DOHH2 (cell line): ENCODE results near the gene PRKCE.

Experiments used
- H3F3A ChIP-seq: fragments of 200-600 bp; sonication (generic), shearing (Covaris generic); 2 replicates; pipeline ENCODE4 v1.6.0; 2016; ENCODE audit warnings: antibody characterized with exemption, mild to moderate bottlenecking; ENCODE audit not compliant: control insufficient read depth, insufficient read depth
- H3K27ac ChIP-seq: fragments of 200-600 bp; sonication (generic); 2 replicates; pipeline ENCODE4 v1.5.1; 2014; ENCODE audit warnings: low read depth, mild to moderate bottlenecking, low read length, moderate library complexity
- H3K27me3 ChIP-seq: fragments of 200-600 bp; sonication (generic); 2 replicates; pipeline ENCODE4 v1.6.1; 2014; ENCODE audit warnings: mild to moderate bottlenecking, low read length, mixed read lengths; ENCODE audit not compliant: control insufficient read depth
- H3K36me3 ChIP-seq: fragments of 200-600 bp; sonication (generic); 2 replicates; pipeline ENCODE4 v1.6.1; 2014; ENCODE audit warnings: mild to moderate bottlenecking, low read length, moderate library complexity, mixed read lengths; ENCODE audit not compliant: control insufficient read depth
- H3K4me1 ChIP-seq: fragments of 200-600 bp; sonication (generic); 2 replicates; pipeline ENCODE4 v1.6.1; 2014; ENCODE audit warnings: mild to moderate bottlenecking, low read length, mixed read lengths; ENCODE audit not compliant: control insufficient read depth
- H3K4me2 ChIP-seq: fragments of 200-600 bp; sonication (generic); 2 replicates; pipeline ENCODE4 v1.6.0; 2014; ENCODE audit warnings: mild to moderate bottlenecking, low read length, moderate library complexity
- H3K4me3 ChIP-seq: fragments of 200-600 bp; sonication (generic); 2 replicates; pipeline ENCODE4 v1.5.1; 2014; ENCODE audit warnings: mild to moderate bottlenecking, low read length, mixed read lengths
- H3K79me2 ChIP-seq: fragments of 200-600 bp; sonication (generic); 2 replicates; pipeline ENCODE4 v1.6.1; 2014; ENCODE audit warnings: mild to moderate bottlenecking, low read length, mixed read lengths; ENCODE audit not compliant: control insufficient read depth
- H3K9me2 ChIP-seq: fragments of 200-600 bp; sonication (generic); replicated peaks from 2 replicates; pipeline ENCODE4 v1.6.1; 2014; ENCODE audit warnings: mild to moderate bottlenecking, low read length, mixed read lengths; ENCODE audit not compliant: control insufficient read depth
- H3K9me3 ChIP-seq: fragments of 200-600 bp; sonication (generic); 2 replicates; pipeline ENCODE4 v1.6.1; 2014; ENCODE audit warnings: antibody characterized with exemption, low read length, mixed read lengths; ENCODE audit not compliant: control insufficient read depth, insufficient read depth
- H4K20me1 ChIP-seq: fragments of 200-600 bp; sonication (generic); 2 replicates; pipeline ENCODE4 v1.6.0; 2014; ENCODE audit warnings: low read depth, mild to moderate bottlenecking, antibody characterized with exemption, low read length, moderate library complexity; ENCODE audit not compliant: control insufficient read depth, insufficient read depth
- EZH2phosphoT487 ChIP-seq: fragments of 200-600 bp; sonication (generic); IDR thresholded peaks from 2 replicates; pipeline ENCODE4 v1.6.1; 2017; ENCODE audit warnings: borderline replicate concordance, mild to moderate bottlenecking, antibody characterized with exemption, low read length, moderate library complexity, mixed read lengths
- TF ChIP-seq, protein P1 (sequence below): fragments of 200-600 bp; sonication (generic); IDR thresholded peaks from one replicate; pipeline ENCODE4 v1.5.1; 2014; ENCODE audit warnings: antibody characterized with exemption, mild to moderate bottlenecking, low read depth, low read length; ENCODE audit not compliant: poor library complexity, severe bottlenecking

The PRKCE gene

DNA sequence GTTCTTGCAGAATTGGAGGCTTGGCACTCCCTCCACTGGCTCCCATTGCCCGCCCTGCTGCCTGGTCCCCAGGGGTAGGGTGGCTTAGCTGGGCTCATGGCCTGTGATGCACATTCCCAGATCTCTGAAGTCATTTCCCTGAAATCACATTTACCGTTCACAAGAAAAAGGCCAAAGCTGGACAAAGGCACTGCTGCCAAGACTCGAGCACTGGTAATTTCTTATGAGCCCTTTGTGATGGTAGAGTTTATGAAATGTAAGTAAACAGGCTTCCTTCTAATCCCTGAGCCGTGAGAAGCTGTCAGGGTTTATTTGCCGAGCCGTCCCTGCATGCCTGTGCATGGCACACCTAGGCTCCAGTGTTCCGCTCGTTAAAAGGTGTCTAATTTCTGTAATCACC lies 398.6 kb downstream of the PRKCE start:
- Histone ChIP-seq H3F3A (no peaks in the 10 kb centered on the region), H3K27ac (no peak overlapping the region), H4K20me1 (no peaks in the 10 kb centered on the region), H3K4me3 (no peak overlapping the region), H3K4me2 (no peak overlapping the region), H3K9me3 (no peaks in the 10 kb centered on the region), H3K4me1 (no peaks in the 10 kb centered on the region), H3K79me2 (no peaks in the 10 kb centered on the region), H3K9me2 (no peaks in the 10 kb centered on the region), H3K36me3 (no peaks in the 10 kb centered on the region), H3K27me3 (no peaks in the 10 kb centered on the region)
- TF ChIP-seq, protein P1, sequence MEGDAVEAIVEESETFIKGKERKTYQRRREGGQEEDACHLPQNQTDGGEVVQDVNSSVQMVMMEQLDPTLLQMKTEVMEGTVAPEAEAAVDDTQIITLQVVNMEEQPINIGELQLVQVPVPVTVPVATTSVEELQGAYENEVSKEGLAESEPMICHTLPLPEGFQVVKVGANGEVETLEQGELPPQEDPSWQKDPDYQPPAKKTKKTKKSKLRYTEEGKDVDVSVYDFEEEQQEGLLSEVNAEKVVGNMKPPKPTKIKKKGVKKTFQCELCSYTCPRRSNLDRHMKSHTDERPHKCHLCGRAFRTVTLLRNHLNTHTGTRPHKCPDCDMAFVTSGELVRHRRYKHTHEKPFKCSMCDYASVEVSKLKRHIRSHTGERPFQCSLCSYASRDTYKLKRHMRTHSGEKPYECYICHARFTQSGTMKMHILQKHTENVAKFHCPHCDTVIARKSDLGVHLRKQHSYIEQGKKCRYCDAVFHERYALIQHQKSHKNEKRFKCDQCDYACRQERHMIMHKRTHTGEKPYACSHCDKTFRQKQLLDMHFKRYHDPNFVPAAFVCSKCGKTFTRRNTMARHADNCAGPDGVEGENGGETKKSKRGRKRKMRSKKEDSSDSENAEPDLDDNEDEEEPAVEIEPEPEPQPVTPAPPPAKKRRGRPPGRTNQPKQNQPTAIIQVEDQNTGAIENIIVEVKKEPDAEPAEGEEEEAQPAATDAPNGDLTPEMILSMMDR, result no peak
- no peak for TF ChIP-seq EZH2phosphoT487

DNA sequence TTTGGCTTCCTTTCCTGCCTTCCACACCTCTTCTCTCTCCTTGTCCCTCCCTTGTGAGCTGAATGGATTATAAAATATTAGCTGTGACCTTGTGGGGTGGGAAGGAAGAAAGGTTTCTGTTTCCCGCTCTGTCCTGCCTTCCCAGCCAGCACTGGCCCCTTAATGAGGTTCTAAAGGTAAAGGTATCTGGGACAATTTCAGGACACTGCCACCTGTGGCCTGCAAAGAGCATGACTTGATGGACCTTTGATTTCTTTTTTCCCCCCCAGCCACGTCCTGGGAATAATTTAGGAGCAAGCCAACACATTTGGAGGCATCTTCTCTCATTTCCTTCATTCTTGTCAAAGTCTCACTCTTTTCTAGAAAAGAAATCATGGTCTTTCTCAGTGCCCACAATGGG lies 399.0 kb downstream of the PRKCE start:
- H3K36me3 ChIP-seq, result no peaks in the 10 kb centered on the region
- no peak for TF ChIP-seq EZH2phosphoT487
- TF ChIP-seq, protein P1, result no peak

DNA sequence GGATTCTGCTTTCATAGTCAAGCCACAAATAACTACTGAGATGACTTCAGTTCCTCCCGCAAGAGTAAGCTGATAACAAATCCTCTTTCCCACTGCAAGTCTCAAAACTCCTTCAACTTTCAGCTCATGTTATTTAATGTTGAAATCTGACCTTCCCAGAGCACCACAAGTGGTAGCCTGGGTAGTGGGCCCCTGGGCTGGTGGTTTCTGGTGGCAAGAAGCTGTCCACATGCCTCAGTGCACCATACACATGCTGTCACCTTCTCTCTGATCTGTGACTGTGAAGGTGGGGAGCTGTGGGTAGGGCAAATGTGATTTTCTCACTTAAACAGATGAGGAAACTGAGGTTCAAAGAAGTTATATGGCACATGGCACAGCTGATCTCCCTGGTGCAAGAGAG lies 399.6 kb downstream of the PRKCE start:
- Histone ChIP-seq H3F3A (no peaks in the 10 kb centered on the region), H3K36me3 (no peaks in the 10 kb centered on the region), H3K27me3 (no peaks in the 10 kb centered on the region), H4K20me1 (no peaks in the 10 kb centered on the region), H3K4me1 (no peaks in the 10 kb centered on the region), H3K27ac (no peak overlapping the region), H3K9me2 (no peaks in the 10 kb centered on the region), H3K9me3 (no peaks in the 10 kb centered on the region), H3K4me3 (no peak overlapping the region), H3K4me2 (no peak overlapping the region), H3K79me2 (no peaks in the 10 kb centered on the region)
- no peak for TF ChIP-seq EZH2phosphoT487
- TF ChIP-seq, protein P1, result no peak

More for the DNA sequence above, 399.0 kb downstream of the PRKCE start:
- H4K20me1 ChIP-seq, result no peaks in the 10 kb centered on the region
- H3K4me3 ChIP-seq, result no peak overlapping the region
- H3K9me3 ChIP-seq, result no peaks in the 10 kb centered on the region
- no peak overlapping the region for H3K27ac ChIP-seq
- no peaks in the 10 kb centered on the region for H3F3A ChIP-seq
- H3K79me2 ChIP-seq, result no peaks in the 10 kb centered on the region
- no peaks in the 10 kb centered on the region for H3K9me2 ChIP-seq
- H3K4me1 ChIP-seq, result no peaks in the 10 kb centered on the region
- H3K4me2 ChIP-seq, result no peak overlapping the region
- H3K27me3 ChIP-seq, result no peaks in the 10 kb centered on the region

DNA sequence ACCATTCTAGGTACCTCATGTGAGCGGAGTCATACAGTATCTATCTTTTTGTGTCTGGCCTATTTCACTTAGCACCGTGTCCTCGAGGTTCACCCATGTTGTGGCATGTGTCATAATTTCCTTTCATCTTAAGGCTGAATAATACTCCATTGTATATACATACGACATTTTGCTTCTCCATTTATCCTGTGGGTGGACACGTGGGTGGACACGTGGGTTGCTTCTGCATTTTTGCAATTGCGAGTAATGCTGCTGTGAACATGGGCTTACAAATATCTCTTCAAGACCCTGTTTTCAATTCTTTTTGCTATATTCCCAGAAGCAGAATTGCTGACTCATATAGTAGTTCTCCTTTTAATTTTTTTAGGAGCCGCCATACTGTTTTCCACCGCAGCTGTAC lies 402.1 kb downstream of the PRKCE start:
- Histone ChIP-seq H3K4me2 (no peak overlapping the region), H3K4me1 (no peaks in the 10 kb centered on the region), H3K4me3 (no peak overlapping the region), H4K20me1 (no peaks in the 10 kb centered on the region), H3K9me2 (no peaks in the 10 kb centered on the region), H3K36me3 (no peaks in the 10 kb centered on the region), H3K27me3 (no peaks in the 10 kb centered on the region), H3K9me3 (no peaks in the 10 kb centered on the region), H3K27ac (no peak overlapping the region), H3K79me2 (no peaks in the 10 kb centered on the region), H3F3A (no peaks in the 10 kb centered on the region)
- no peak for TF ChIP-seq EZH2phosphoT487
- TF ChIP-seq, protein P1, result no peak
